ENCODE results near the gene KIAA1755.

DNA sequence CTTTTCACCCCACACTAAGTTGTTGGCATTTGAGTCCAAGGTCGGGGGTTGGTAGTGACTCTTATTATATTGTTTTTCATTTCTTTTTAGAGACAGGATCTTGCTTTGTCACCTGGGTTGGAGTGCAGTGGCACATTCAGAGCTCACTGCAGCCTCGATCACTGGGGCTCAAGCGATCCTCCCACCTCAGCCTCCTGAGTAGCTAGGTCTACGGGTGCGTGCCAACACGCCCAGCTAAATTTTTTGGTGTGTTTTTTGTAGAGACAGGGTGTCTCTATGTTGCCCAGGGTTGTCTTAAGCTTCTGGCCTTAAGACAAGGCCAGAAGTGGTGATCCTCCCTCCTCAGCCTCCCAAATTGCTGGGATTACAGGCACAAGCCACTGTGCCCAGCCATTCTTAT lies 70.4 kb downstream of the KIAA1755 start:
- no peak for TF ChIP-seq YY1 (IDR thresholded peaks at IDR 0.05; ENCODE audit: insufficient read depth, insufficient read length)
- no peak for TF ChIP-seq SUZ12 (IDR thresholded peaks at IDR 0.05; ENCODE audit: extremely low read depth, insufficient read depth, insufficient read length)
- TF ChIP-seq ZNF274 (IDR thresholded peaks at IDR 0.05; ENCODE audit: low read depth, low read length), result no peak

All from NT2/D1 (cell line).